KMS-11 (cell line): ENCODE measurements around the gene ECT2L.

ENCODE experiments used
- H2AFZ ChIP-seq: fragments of 200-600 bp; sonication (generic); 2 replicates; pipeline ENCODE4 v1.6.1; 2016; ENCODE audit warnings: antibody characterized with exemption, mixed run types, low read depth
- H3K27ac ChIP-seq: fragments of 200-600 bp; sonication (generic); 2 replicates; pipeline ENCODE4 v1.6.1; 2016; ENCODE audit warnings: mild to moderate bottlenecking, mixed run types
- H3K27me3 ChIP-seq: fragments of 200-600 bp; sonication (generic); 2 replicates; pipeline ENCODE4 v1.6.1; 2017; ENCODE audit warnings: mild to moderate bottlenecking, low read depth, mixed run types, moderate library complexity; ENCODE audit not compliant: insufficient read depth
- H3K36me3 ChIP-seq: fragments of 200-600 bp; sonication (generic); 2 replicates; pipeline ENCODE4 v1.6.1; 2017; ENCODE audit warnings: mild to moderate bottlenecking, mixed run types; ENCODE audit not compliant: insufficient read depth
- H3K4me1 ChIP-seq: fragments of 200-600 bp; sonication (generic); 2 replicates; pipeline ENCODE4 v1.6.1; 2016; ENCODE audit warnings: mild to moderate bottlenecking, low read depth, mixed run types; ENCODE audit not compliant: poor library complexity, severe bottlenecking
- H3K4me2 ChIP-seq: fragments of 200-600 bp; sonication (generic); 2 replicates; pipeline ENCODE4 v1.7.0; 2016; ENCODE audit warnings: mild to moderate bottlenecking, mixed run types
- H3K4me3 ChIP-seq: fragments of 200-600 bp; sonication (generic); IDR thresholded peaks from 2 replicates; pipeline ENCODE4 v1.6.1; 2017; ENCODE audit warnings: low read depth, low read length, mixed read lengths; ENCODE audit not compliant: insufficient read depth
- H3K79me2 ChIP-seq: fragments of 200-600 bp; sonication (generic); 2 replicates; pipeline ENCODE4 v1.6.1; 2016; ENCODE audit warnings: low read depth, mixed run types; ENCODE audit not compliant: insufficient read depth
- H3K9ac ChIP-seq: fragments of 200-600 bp; sonication (generic); 2 replicates; pipeline ENCODE4 v1.6.1; 2016; ENCODE audit warnings: mild to moderate bottlenecking, mixed run types
- H4K20me1 ChIP-seq: fragments of 200-600 bp; sonication (generic); 2 replicates; pipeline ENCODE4 v1.6.1; 2016; ENCODE audit warnings: mild to moderate bottlenecking, mixed run types; ENCODE audit not compliant: insufficient read depth
- CTCF ChIP-seq: fragments of 200-600 bp; sonication (generic); conservative IDR thresholded peaks from 2 replicates; pipeline ENCODE4 v1.6.1; 2017; ENCODE audit warnings: low read depth, mild to moderate bottlenecking, antibody characterized with exemption, low read length, moderate library complexity, mixed read lengths

The ECT2L gene

GRCh38 chr6:138774370-138774769, 21.5 kb upstream of the ECT2L start:
- Histone ChIP-seq H3K27ac (no peak overlapping the region), H3K9ac (no peak overlapping the region; the same call in 1 of the 2 replicates), H2AFZ (peak overlapping the region; percentile 88)

GRCh38 chr6:138776659-138777058, 19.2 kb upstream of the ECT2L start:
- H3K27me3 ChIP-seq = no peaks in the 10 kb centered on the region
- H3K4me2 ChIP-seq = no peak overlapping the region
- no peak overlapping the region for H2AFZ ChIP-seq
- no peaks in the 10 kb centered on the region; the same call in 1 of the 2 replicates for H3K79me2 ChIP-seq
- no peak overlapping the region for H3K4me3 ChIP-seq
- no peaks in the 10 kb centered on the region for H4K20me1 ChIP-seq
- H3K9ac ChIP-seq = no peak overlapping the region
- H3K36me3 ChIP-seq = no peaks in the 10 kb centered on the region
- no peak overlapping the region for H3K27ac ChIP-seq
- peaks cover 18% of the 10 kb centered on the region for H3K4me1 ChIP-seq
- TF ChIP-seq CTCF = no peak

More at GRCh38 chr6:138774370-138774769, 21.5 kb upstream of the ECT2L start:
- H3K27me3 ChIP-seq = no peaks in the 10 kb centered on the region
- H3K4me3 ChIP-seq = no peak overlapping the region
- H4K20me1 ChIP-seq = no peaks in the 10 kb centered on the region
- no peak for TF ChIP-seq CTCF
- H3K4me1 ChIP-seq = peaks cover 19% of the 10 kb centered on the region
- peak overlapping the region; percentile 82 for H3K4me2 ChIP-seq
- H3K79me2 ChIP-seq = no peaks in the 10 kb centered on the region; the same call in 1 of the 2 replicates
- H3K36me3 ChIP-seq = no peaks in the 10 kb centered on the region

- Histone ChIP-seq H3K4me1 (peaks cover 8% of the 10 kb centered on the region), H3K9ac (no peak overlapping the region), H3K27me3 (no peaks in the 10 kb centered on the region), H4K20me1 (no peaks in the 10 kb centered on the region), H3K4me2 (no peak overlapping the region), H3K4me3 (no peak overlapping the region), H3K27ac (no peak overlapping the region), H3K36me3 (no peaks in the 10 kb centered on the region), H2AFZ (no peak overlapping the region), H3K79me2 (no peaks in the 10 kb centered on the region; the same call in 1 of the 2 replicates)
- TF ChIP-seq CTCF = no peak
These were observed 17.6 kb upstream of the ECT2L start for GRCh38 chr6:138778331-138778730.

GRCh38 chr6:138782243-138782642, 13.6 kb upstream of the ECT2L start:
- H3K27ac ChIP-seq = no peak overlapping the region
- peaks cover 8% of the 10 kb centered on the region for H3K4me1 ChIP-seq
- no peak overlapping the region for H3K4me3 ChIP-seq
- no peaks in the 10 kb centered on the region for H3K79me2 ChIP-seq
- no peak overlapping the region for H2AFZ ChIP-seq
- no peaks in the 10 kb centered on the region for H3K27me3 ChIP-seq
- no peaks in the 10 kb centered on the region for H4K20me1 ChIP-seq
- H3K4me2 ChIP-seq = no peak overlapping the region
- no peak for TF ChIP-seq CTCF
- H3K36me3 ChIP-seq = no peaks in the 10 kb centered on the region
- H3K9ac ChIP-seq = no peak overlapping the region
